AG09309 (cell line): ENCODE results near the gene ADAMTS6.

Source experiments
- DNase-seq: peaks from one replicate; pipeline ENCODE4 v3.0.0-alpha.2; 2010; ENCODE audit warnings: low read depth
- H3K4me3 ChIP-seq: 2 replicates; pipeline ENCODE4 v1.5.1; 2011; ENCODE audit warnings: mild to moderate bottlenecking, low read depth, low read length, moderate library complexity; ENCODE audit not compliant: control insufficient read depth
- TF ChIP-seq, protein P1 (sequence below): IDR thresholded peaks from 2 replicates; pipeline ENCODE4 v1.5.1; 2011; ENCODE audit warnings: mild to moderate bottlenecking, low read depth, low read length, inconsistent platforms; ENCODE audit not compliant: insufficient read depth, control insufficient read depth; ENCODE audit errors: missing control alignments

The ADAMTS6 gene

GRCh38 chr5:65137631-65138030, 344.1 kb downstream of the ADAMTS6 start:
- no peak for DNase-seq
- no peak overlapping the region for H3K4me3 ChIP-seq
- TF ChIP-seq, protein P1, sequence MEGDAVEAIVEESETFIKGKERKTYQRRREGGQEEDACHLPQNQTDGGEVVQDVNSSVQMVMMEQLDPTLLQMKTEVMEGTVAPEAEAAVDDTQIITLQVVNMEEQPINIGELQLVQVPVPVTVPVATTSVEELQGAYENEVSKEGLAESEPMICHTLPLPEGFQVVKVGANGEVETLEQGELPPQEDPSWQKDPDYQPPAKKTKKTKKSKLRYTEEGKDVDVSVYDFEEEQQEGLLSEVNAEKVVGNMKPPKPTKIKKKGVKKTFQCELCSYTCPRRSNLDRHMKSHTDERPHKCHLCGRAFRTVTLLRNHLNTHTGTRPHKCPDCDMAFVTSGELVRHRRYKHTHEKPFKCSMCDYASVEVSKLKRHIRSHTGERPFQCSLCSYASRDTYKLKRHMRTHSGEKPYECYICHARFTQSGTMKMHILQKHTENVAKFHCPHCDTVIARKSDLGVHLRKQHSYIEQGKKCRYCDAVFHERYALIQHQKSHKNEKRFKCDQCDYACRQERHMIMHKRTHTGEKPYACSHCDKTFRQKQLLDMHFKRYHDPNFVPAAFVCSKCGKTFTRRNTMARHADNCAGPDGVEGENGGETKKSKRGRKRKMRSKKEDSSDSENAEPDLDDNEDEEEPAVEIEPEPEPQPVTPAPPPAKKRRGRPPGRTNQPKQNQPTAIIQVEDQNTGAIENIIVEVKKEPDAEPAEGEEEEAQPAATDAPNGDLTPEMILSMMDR, result no peak

DNA sequence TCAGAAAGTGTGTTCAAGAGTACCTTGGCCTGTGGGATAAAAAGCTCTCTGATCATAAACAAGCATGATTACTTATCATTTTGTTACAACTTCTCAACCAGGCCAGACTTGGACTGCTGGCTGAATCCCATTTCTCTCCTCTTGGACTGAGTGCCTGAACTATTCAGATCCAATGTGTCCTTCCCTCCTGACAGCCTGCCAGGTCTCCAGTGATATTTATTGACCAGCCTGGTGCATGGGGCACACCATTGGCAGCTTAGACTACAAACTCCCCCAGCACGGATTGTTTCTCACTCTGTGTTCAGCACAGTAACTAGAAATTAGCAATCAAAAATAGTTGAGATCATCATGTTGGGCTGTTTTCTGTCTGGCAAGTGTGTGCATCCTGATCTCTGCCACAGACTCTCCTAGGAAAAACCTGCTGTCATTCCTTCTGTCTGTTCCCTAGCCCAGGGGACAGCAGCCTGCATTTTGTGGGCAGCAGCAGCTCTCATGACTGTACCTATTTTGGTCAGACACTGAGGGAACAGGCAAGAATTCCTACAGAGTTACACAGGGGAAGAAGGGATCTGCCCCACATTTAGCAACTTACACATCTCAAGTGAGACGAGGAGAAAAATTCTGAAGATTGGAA, 348.1 kb downstream of the ADAMTS6 start:
- no peak overlapping the region for H3K4me3 ChIP-seq
- no peak for DNase-seq
- TF ChIP-seq, protein P1, result no peak

GRCh38 chr5:65132386-65132785, 349.3 kb downstream of the ADAMTS6 start:
- DNase-seq, result no peak
- TF ChIP-seq, protein P1, result no peak
- H3K4me3 ChIP-seq, result no peak overlapping the region

DNA sequence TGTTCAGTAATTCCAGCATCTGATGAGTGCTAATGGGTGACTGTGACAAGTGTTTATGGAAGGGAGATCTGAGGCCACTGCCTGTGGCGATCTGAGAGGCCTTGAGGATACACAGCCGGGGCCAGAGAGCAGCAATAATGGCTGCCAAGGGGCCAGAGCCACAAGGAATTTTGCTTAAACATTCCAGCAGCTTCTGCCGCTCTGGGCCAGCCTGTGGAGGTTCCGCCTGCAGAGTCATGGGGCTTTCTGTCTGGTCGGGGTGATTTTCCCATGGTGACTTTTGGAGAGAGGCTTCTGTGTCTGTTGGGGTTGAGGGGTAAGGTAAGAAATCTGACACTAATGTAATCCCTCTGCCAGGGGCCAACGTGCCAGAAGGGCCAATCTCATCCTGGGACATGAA, 353.5 kb downstream of the ADAMTS6 start:
- TF ChIP-seq, protein P1, result no peak
- no peak for DNase-seq
- H3K4me3 ChIP-seq, result no peak overlapping the region

- H3K4me3 ChIP-seq, result no peak overlapping the region
- TF ChIP-seq, protein P1, result peak; percentile 7
- DNase-seq, result no peak
Measured at GRCh38 chr5:65127161-65127901, 354.4 kb downstream of the ADAMTS6 start.

DNA sequence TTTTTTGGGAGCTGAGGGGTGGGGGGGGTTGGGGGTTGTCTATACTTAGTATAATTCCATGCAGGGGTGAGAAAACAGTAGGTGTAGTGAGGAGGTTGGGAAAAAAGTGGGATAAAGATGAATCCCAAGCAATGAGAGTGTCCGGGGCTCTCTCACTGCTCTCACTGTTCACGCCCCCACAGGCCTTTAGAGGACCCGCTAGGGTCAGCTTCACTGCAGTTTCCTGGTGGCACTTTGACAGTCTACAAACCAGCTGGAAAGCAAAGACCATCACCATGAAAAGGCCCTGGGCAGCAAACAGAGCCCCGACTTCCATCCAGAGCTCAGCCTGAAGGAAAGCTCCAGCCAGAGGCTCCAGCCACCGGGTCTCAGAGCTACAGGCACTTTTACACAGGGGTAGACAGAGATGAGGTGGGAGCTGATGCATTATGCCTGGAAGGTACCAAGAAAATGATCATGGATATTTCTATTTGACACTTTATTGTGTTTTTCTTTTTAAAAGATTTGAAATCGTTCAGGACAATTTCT, 355.1 kb downstream of the ADAMTS6 start:
- no peak for DNase-seq
- no peak overlapping the region for H3K4me3 ChIP-seq
- TF ChIP-seq, protein P1, result no peak
